HEK293 (cell line): ENCODE data around the gene DOCK4.

ENCODE experiments used
- CTCF ChIA-PET: fragments of 350-600 bp; formaldehyde crosslinking; extraction: SDS; loops from one replicate; lab custom pipeline; 2021; ENCODE audit warnings: antibody characterized with exemption; lab: Yijun Ruan, JAX
- POLR2A ChIA-PET: fragments of 300-600 bp; formaldehyde crosslinking; extraction: SDS; loops from one replicate; lab custom pipeline; 2020; ENCODE audit warnings: antibody characterized with exemption, inconsistent platforms; lab: Yijun Ruan, JAX
- H3K27ac ChIP-seq: fragments of 200-500 bp; sonication (Bioruptor generic); 2 replicates; pipeline ENCODE4 v1.5.1; 2014; ENCODE audit warnings: low read depth, low read length, control low read depth, inconsistent platforms; ENCODE audit errors: extremely low read depth
- H3K36me3 ChIP-seq, 2 experiments: fragments of 200-500 bp in 1 of 2; sonication (Bioruptor generic) in 1 of 2; 1 replicate in 1 of 2; 2 replicates in 1 of 2; pipeline ENCODE4 v1.5.1; 2014 to 2017; ENCODE audit warnings: inconsistent platforms in 2 of 2, low read length in 2 of 2; ENCODE audit not compliant: control insufficient read depth in 2 of 2, insufficient read depth in 1 of 2
- H3K4me1 ChIP-seq: fragments of 200-500 bp; sonication (Bioruptor generic); 2 replicates; pipeline ENCODE4 v1.5.1; 2014; ENCODE audit warnings: mild to moderate bottlenecking, low read length, inconsistent platforms; ENCODE audit not compliant: control insufficient read depth, insufficient read depth
- H3K4me3 ChIP-seq: 2 replicates; pipeline ENCODE4 v1.5.1; 2011; ENCODE audit warnings: low read depth, mild to moderate bottlenecking, control low read depth, low read length, moderate library complexity
- H3K9me3 ChIP-seq: fragments of 200-500 bp; sonication (Bioruptor generic); 2 replicates; pipeline ENCODE4 v1.5.1; 2014; ENCODE audit warnings: low read depth, low read length, inconsistent platforms; ENCODE audit not compliant: control insufficient read depth, insufficient read depth
- EGR2 ChIP-seq: fragments of 450-650 bp; formaldehyde crosslinking; IDR thresholded peaks from 2 replicates; pipeline ENCODE4 v1.5.1; 2016; ENCODE audit warnings: low read depth, missing biosample characterization, missing genetic modification characterization
- HOXA7 ChIP-seq: sonication (generic); formaldehyde crosslinking; IDR thresholded peaks from 2 replicates; pipeline ENCODE4 v1.8.1; 2022; ENCODE audit warnings: missing genetic modification reagents, borderline replicate concordance
- KLF9 ChIP-seq: fragments of 450-650 bp; formaldehyde crosslinking; IDR thresholded peaks from 2 replicates; pipeline ENCODE4 v1.5.1; 2016; ENCODE audit warnings: missing biosample characterization, missing genetic modification characterization, low read depth
- REPIN1 ChIP-seq: fragments of 450-650 bp; formaldehyde crosslinking; IDR thresholded peaks from 2 replicates; pipeline ENCODE4 v1.5.1; 2017; ENCODE audit warnings: missing biosample characterization, missing genetic modification characterization, low read depth
- SP3 ChIP-seq: fragments of 450-650 bp; formaldehyde crosslinking; IDR thresholded peaks from 2 replicates; pipeline ENCODE4 v1.5.1; 2016; ENCODE audit warnings: missing biosample characterization, missing genetic modification characterization
- ZBTB48 ChIP-seq: fragments of 450-650 bp; formaldehyde crosslinking; IDR thresholded peaks from 2 replicates; pipeline ENCODE4 v1.5.1; 2016; ENCODE audit warnings: missing biosample characterization, missing genetic modification characterization
- ZNF146 ChIP-seq: fragments of 450-650 bp; formaldehyde crosslinking; IDR thresholded peaks from 2 replicates; pipeline ENCODE4 v1.5.1; 2016; ENCODE audit warnings: missing biosample characterization, missing genetic modification characterization
- ZNF157 ChIP-seq: fragments of 450-650 bp; formaldehyde crosslinking; IDR thresholded peaks from 2 replicates; pipeline ENCODE4 v1.5.1; 2016; ENCODE audit warnings: missing biosample characterization, missing genetic modification characterization
- ZNF266 ChIP-seq: fragments of 450-650 bp; formaldehyde crosslinking; IDR thresholded peaks from 2 replicates; pipeline ENCODE4 v1.5.1; 2016; ENCODE audit warnings: missing biosample characterization, missing genetic modification characterization, low read depth
- ZNF311 ChIP-seq: fragments of 450-650 bp; formaldehyde crosslinking; IDR thresholded peaks from 2 replicates; pipeline ENCODE4 v1.5.1; 2017; ENCODE audit warnings: missing biosample characterization, missing genetic modification characterization, borderline replicate concordance
- ZNF585B ChIP-seq: fragments of 450-650 bp; formaldehyde crosslinking; IDR thresholded peaks from 2 replicates; pipeline ENCODE4 v1.5.1; 2016; ENCODE audit warnings: missing biosample characterization, missing genetic modification characterization
- ZNF621 ChIP-seq: fragments of 450-650 bp; formaldehyde crosslinking; IDR thresholded peaks from 2 replicates; pipeline ENCODE4 v1.5.1; 2017; ENCODE audit warnings: missing biosample characterization, missing genetic modification characterization
- ZNF624 ChIP-seq: fragments of 450-650 bp; formaldehyde crosslinking; IDR thresholded peaks from 2 replicates; pipeline ENCODE4 v1.5.1; 2017; ENCODE audit warnings: missing biosample characterization, missing genetic modification characterization
- TF ChIP-seq, protein P1 (sequence below): fragments of 450-650 bp; IDR thresholded peaks from 2 replicates; pipeline ENCODE4 v1.5.1; 2018; ENCODE audit warnings: missing biosample characterization, mild to moderate bottlenecking, missing genetic modification characterization
- TF ChIP-seq, protein P2 (sequence below): fragments of 450-650 bp; formaldehyde crosslinking; optimal IDR thresholded peaks from 2 replicates; pipeline ENCODE3; 2016; ENCODE audit warnings: missing biosample characterization, mild to moderate bottlenecking, missing genetic modification characterization
- TF ChIP-seq, protein P3 (sequence below): fragments of 450-650 bp; formaldehyde crosslinking; conservative IDR thresholded peaks from 2 replicates; pipeline ENCODE4 v1.5.1; 2016; ENCODE audit warnings: low read depth, missing biosample characterization, missing genetic modification characterization
- TF ChIP-seq, protein P4 (sequence below): fragments of 450-650 bp; IDR thresholded peaks from 2 replicates; pipeline ENCODE4 v1.5.1; 2018; ENCODE audit warnings: missing biosample characterization, missing genetic modification characterization
- TF ChIP-seq, protein P5 (sequence below): fragments of 450-650 bp; formaldehyde crosslinking; IDR thresholded peaks from 2 replicates; pipeline ENCODE4 v1.5.1; 2016; ENCODE audit warnings: missing biosample characterization, missing genetic modification characterization
- TF ChIP-seq, protein P6 (sequence below): fragments of 450-650 bp; formaldehyde crosslinking; IDR thresholded peaks from 2 replicates; pipeline ENCODE4 v1.5.1; 2016; ENCODE audit warnings: missing biosample characterization, missing genetic modification characterization

Gene DOCK4

DNA sequence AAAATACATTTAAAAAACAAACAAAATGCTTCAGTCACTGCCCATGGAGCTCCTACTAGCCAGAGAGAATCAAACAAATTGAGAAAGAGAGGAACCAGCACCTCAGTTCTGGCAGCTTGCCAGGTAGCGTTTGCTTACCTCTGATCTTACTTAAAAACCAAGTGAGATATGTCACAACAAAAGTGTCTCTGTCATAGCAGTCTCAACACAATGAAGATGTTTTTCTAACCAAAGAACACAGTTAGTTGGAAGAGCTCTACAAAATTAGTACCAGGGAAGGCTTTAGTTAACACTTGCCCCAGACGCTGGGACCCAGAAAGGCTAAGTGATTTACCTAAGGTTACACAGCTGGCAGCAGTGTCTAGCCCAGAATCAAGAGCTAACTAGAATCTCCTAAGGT is 3.4 kb downstream of the DOCK4 start (continued):
- TF ChIP-seq, protein P1, sequence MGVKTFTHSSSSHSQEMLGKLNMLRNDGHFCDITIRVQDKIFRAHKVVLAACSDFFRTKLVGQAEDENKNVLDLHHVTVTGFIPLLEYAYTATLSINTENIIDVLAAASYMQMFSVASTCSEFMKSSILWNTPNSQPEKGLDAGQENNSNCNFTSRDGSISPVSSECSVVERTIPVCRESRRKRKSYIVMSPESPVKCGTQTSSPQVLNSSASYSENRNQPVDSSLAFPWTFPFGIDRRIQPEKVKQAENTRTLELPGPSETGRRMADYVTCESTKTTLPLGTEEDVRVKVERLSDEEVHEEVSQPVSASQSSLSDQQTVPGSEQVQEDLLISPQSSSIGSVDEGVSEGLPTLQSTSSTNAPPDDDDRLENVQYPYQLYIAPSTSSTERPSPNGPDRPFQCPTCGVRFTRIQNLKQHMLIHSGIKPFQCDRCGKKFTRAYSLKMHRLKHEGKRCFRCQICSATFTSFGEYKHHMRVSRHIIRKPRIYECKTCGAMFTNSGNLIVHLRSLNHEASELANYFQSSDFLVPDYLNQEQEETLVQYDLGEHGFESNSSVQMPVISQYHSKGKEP (tag by site-specific recombination): peak; percentile 73; the same call in 1 of the 2 replicates
- TF ChIP-seq, protein P2, sequence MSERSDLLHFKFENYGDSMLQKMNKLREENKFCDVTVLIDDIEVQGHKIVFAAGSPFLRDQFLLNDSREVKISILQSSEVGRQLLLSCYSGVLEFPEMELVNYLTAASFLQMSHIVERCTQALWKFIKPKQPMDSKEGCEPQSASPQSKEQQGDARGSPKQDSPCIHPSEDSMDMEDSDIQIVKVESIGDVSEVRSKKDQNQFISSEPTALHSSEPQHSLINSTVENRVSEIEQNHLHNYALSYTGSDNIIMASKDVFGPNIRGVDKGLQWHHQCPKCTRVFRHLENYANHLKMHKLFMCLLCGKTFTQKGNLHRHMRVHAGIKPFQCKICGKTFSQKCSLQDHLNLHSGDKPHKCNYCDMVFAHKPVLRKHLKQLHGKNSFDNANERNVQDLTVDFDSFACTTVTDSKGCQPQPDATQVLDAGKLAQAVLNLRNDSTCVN (tag by site-specific recombination): no peak
- TF ChIP-seq ZNF266 (tag by site-specific recombination) (no peak), EGR2 (tag by site-specific recombination) (no peak), ZNF624 (tag by site-specific recombination) (0 out of 2 replicates have a peak, but pooled peaks have one; percentile 61), KLF9 (tag by site-specific recombination) (no peak), HOXA7 (CRISPR knock-in tag) (no peak), ZBTB48 (tag by site-specific recombination) (no peak), ZNF621 (tag by site-specific recombination) (no peak), ZNF585B (tag by site-specific recombination) (no peak), SP3 (tag by site-specific recombination) (no peak), ZNF157 (tag by site-specific recombination) (no peak)
- TF ChIP-seq, protein P3, sequence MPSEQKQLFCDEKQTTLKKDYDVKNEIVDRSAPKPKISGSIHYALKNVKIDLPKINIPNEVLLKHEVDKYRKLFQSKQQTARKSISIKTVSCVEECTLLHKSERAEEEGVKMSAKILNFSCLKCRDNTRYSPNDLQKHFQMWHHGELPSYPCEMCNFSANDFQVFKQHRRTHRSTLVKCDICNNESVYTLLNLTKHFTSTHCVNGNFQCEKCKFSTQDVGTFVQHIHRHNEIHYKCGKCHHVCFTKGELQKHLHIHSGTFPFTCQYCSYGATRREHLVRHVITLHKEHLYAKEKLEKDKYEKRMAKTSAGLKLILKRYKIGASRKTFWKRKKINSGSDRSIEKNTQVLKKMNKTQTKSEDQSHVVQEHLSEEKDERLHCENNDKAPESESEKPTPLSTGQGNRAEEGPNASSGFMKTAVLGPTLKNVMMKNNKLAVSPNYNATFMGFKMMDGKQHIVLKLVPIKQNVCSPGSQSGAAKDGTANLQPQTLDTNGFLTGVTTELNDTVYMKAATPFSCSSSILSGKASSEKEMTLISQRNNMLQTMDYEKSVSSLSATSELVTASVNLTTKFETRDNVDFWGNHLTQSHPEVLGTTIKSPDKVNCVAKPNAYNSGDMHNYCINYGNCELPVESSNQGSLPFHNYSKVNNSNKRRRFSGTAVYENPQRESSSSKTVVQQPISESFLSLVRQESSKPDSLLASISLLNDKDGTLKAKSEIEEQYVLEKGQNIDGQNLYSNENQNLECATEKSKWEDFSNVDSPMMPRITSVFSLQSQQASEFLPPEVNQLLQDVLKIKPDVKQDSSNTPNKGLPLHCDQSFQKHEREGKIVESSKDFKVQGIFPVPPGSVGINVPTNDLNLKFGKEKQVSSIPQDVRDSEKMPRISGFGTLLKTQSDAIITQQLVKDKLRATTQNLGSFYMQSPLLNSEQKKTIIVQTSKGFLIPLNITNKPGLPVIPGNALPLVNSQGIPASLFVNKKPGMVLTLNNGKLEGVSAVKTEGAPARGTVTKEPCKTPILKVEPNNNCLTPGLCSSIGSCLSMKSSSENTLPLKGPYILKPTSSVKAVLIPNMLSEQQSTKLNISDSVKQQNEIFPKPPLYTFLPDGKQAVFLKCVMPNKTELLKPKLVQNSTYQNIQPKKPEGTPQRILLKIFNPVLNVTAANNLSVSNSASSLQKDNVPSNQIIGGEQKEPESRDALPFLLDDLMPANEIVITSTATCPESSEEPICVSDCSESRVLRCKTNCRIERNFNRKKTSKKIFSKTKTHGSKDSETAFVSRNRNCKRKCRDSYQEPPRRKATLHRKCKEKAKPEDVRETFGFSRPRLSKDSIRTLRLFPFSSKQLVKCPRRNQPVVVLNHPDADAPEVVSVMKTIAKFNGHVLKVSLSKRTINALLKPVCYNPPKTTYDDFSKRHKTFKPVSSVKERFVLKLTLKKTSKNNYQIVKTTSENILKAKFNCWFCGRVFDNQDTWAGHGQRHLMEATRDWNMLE (tag by site-specific recombination): no peak
- TF ChIP-seq, protein P4, sequence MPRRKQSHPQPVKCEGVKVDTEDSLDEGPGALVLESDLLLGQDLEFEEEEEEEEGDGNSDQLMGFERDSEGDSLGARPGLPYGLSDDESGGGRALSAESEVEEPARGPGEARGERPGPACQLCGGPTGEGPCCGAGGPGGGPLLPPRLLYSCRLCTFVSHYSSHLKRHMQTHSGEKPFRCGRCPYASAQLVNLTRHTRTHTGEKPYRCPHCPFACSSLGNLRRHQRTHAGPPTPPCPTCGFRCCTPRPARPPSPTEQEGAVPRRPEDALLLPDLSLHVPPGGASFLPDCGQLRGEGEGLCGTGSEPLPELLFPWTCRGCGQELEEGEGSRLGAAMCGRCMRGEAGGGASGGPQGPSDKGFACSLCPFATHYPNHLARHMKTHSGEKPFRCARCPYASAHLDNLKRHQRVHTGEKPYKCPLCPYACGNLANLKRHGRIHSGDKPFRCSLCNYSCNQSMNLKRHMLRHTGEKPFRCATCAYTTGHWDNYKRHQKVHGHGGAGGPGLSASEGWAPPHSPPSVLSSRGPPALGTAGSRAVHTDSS (tag by site-specific recombination): peak; percentile 13; the same call in 1 of the 2 replicates

DNA sequence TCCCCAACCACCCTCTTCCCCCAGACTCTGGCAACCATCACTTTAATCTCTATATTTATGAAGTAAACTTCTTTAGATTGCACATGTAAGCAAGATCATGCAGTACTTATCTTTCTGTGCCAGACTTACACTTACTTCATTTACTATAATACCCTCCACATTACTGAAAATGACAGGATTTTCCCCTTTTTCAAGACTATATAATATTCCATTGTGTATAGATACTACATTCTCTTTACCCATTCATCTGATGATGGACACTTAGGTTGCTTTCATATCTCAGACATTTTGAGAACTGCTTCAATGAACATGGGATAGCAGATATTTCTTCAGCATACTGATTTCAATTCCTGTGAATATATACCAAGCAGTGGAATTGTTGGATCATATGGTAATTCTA is 4.4 kb downstream of the DOCK4 start:
- Histone ChIP-seq H3K9me3 (no peaks in the 10 kb centered on the region), H3K36me3 (no peaks in the 10 kb centered on the region), H3K4me3 (no peak overlapping the region), H3K27ac (no peak overlapping the region), H3K4me1 (peaks cover 17% of the 10 kb centered on the region)
- CTCF ChIA-PET: interaction anchor here (0.9 kb wide), 1 partner anchor 17 kb away, joined by 4 read pairs; no protein-coding TSS in a partner anchor
- no peak for TF ChIP-seq REPIN1 (tag by site-specific recombination)
- peak; percentile 98 for TF ChIP-seq ZNF146 (tag by site-specific recombination)
- TF ChIP-seq, protein P5, sequence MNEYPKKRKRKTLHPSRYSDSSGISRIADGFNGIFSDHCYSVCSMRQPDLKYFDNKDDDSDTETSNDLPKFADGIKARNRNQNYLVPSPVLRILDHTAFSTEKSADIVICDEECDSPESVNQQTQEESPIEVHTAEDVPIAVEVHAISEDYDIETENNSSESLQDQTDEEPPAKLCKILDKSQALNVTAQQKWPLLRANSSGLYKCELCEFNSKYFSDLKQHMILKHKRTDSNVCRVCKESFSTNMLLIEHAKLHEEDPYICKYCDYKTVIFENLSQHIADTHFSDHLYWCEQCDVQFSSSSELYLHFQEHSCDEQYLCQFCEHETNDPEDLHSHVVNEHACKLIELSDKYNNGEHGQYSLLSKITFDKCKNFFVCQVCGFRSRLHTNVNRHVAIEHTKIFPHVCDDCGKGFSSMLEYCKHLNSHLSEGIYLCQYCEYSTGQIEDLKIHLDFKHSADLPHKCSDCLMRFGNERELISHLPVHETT (tag by site-specific recombination): no peak
- TF ChIP-seq, protein P6, sequence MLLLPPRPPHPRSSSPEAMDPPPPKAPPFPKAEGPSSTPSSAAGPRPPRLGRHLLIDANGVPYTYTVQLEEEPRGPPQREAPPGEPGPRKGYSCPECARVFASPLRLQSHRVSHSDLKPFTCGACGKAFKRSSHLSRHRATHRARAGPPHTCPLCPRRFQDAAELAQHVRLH (tag by site-specific recombination): peak; percentile 94
- TF ChIP-seq ZNF311 (tag by site-specific recombination): no peak
- POLR2A ChIA-PET: no interaction called here
